ENCODE measurements around the gene OS9. TPM values are rescaled to one million over a fixed set of nuclear protein-coding genes. Genes with fewer than 3 reads are reported as not detected.

The OS9 gene
- total RNA-seq, 2 experiments from 2014 or later = 146 to 152 TPM

GRCh38 chr12:57764662-57765002, 70.7 kb downstream of the OS9 start:
- peak overlapping the region; percentile 50 for H3K27ac Mint-ChIP-seq
- no peaks in the 10 kb centered on the region for H3K9me3 Mint-ChIP-seq
- peaks cover under 1% of the 10 kb centered on the region for H3K36me3 Mint-ChIP-seq (ENCODE audit: low read depth)

GRCh38 chr12:57765003-57765697, 71.2 kb downstream of the OS9 start:
- Mint-ChIP-seq H3K27me3 (peaks cover 12% of the 10 kb centered on the region), H3K4me1 (peaks cover 34% of the 10 kb centered on the region), H3K27ac (peak overlapping the region; percentile 50), H3K9me3 (no peaks in the 10 kb centered on the region), H3K36me3 (ENCODE audit: low read depth) (peaks cover 3% of the 10 kb centered on the region), H3K4me3 (peak overlapping the region; percentile 85)
- CTCF ChIA-PET = interaction anchor here (0.8 to 4.7 kb wide), 7 partner anchors 9 to 306 kb away, joined by 3 to 34 read pairs (median 3); partner anchors contain the start of genes MARCHF9 and TSFM
- DNase-seq = peak; percentile 67
- POLR2A ChIA-PET = interaction anchor here (0.8 to 3.2 kb wide), 5 partner anchors 9 to 137 kb away, joined by 3 to 15 read pairs (median 4); partner anchors contain the start of genes MARCHF9 and TSFM

More at GRCh38 chr12:57764662-57765002, 70.7 kb downstream of the OS9 start:
- Mint-ChIP-seq H3K4me1 (peaks cover 31% of the 10 kb centered on the region), H3K4me3 (peak overlapping the region; percentile 85), H3K27me3 (peaks cover 12% of the 10 kb centered on the region)
- ChIA-PET POLR2A (interaction anchor here (0.8 to 3.2 kb wide), 4 partner anchors 8 to 138 kb away, joined by 3 to 15 read pairs (median 5); partner anchors contain the start of genes MARCHF9 and TSFM), CTCF (interaction anchor here (0.8 to 4.7 kb wide), 4 partner anchors 8 to 306 kb away, joined by 3 to 32 read pairs (median 8); partner anchors contain the start of gene TSFM)
- no peak for DNase-seq

GRCh38 chr12:57765698-57766463, 71.9 kb downstream of the OS9 start:
- Mint-ChIP-seq H3K9me3 (no peaks in the 10 kb centered on the region), H3K4me3 (peak overlapping the region; percentile 85), H3K27me3 (peaks cover 12% of the 10 kb centered on the region), H3K27ac (no peak overlapping the region), H3K36me3 (ENCODE audit: low read depth) (peaks cover 3% of the 10 kb centered on the region), H3K4me1 (peaks cover 37% of the 10 kb centered on the region)
- POLR2A ChIA-PET = interaction anchor here (0.6 to 3.2 kb wide), 4 partner anchors 9 to 82 kb away, joined by 3 to 15 read pairs (median 4); partner anchors contain the start of genes CDK4 and TSFM
- CTCF ChIA-PET = interaction anchor here (0.8 to 4.7 kb wide), 8 partner anchors 9 to 307 kb away, joined by 3 to 34 read pairs (median 3); partner anchors contain the start of genes MARCHF9 and TSFM
- no peak for DNase-seq

GRCh38 chr12:57766464-57767304, 72.8 kb downstream of the OS9 start, which contains the start of gene CYP27B1:
Gene CYP27B1 (minus strand): TSS chr12:57767078. CDS start chr12:57767041, 37 bp downstream.
- H3K27ac Mint-ChIP-seq = no peak within 1 kb of the TSS
- peaks cover 43% of the 10 kb centered on the region for H3K4me1 Mint-ChIP-seq
- POLR2A ChIA-PET = interaction anchor here (0.6 to 3.2 kb wide), 4 partner anchors 10 to 81 kb away, joined by 3 to 15 read pairs (median 4); partner anchors contain the start of genes CDK4 and TSFM
- CTCF ChIA-PET = interaction anchor here (0.8 to 4.7 kb wide), 7 partner anchors 8 to 174 kb away, joined by 3 to 34 read pairs (median 4); partner anchors contain the start of genes MARCHF9 and TSFM
- peaks cover 3% of the 10 kb centered on the region for H3K36me3 Mint-ChIP-seq (ENCODE audit: low read depth)
- no peaks in the 10 kb centered on the region for H3K9me3 Mint-ChIP-seq
- no peak for DNase-seq
- H3K4me3 Mint-ChIP-seq = peak within 1 kb of the TSS; percentile 85
- H3K27me3 Mint-ChIP-seq = peaks cover 12% of the 10 kb centered on the region

GRCh38 chr12:57767305-57767698, 73.4 kb downstream of the OS9 start:
- Mint-ChIP-seq H3K9me3 (no peaks in the 10 kb centered on the region), H3K27ac (no peak overlapping the region), H3K36me3 (ENCODE audit: low read depth) (peaks cover 3% of the 10 kb centered on the region), H3K27me3 (peaks cover 12% of the 10 kb centered on the region), H3K4me1 (peaks cover 47% of the 10 kb centered on the region), H3K4me3 (no peak overlapping the region)
- no peak for DNase-seq
- CTCF ChIA-PET = interaction anchor here (2.0 to 4.7 kb wide), 3 partner anchors 8 to 15 kb away, joined by 10 to 34 read pairs (median 32); partner anchors contain the start of gene TSFM
- POLR2A ChIA-PET = interaction anchor here (1.2 to 3.2 kb wide), 2 partner anchors 16 to 17 kb away, joined by 3 to 15 read pairs; partner anchors contain the start of gene TSFM

- POLR2A ChIA-PET = interaction anchor here (1.2 to 3.2 kb wide), 3 partner anchors 8 to 18 kb away, joined by 3 to 15 read pairs (median 5); partner anchors contain the start of gene TSFM
- Mint-ChIP-seq H3K4me1 (peaks cover 48% of the 10 kb centered on the region), H3K27ac (no peak overlapping the region)
Observed at GRCh38 chr12:57767876-57768275, 73.9 kb downstream of the OS9 start.

GRCh38 chr12:57769594-57769993, 75.7 kb downstream of the OS9 start:
- ChIA-PET CTCF (interaction anchor here (2.3 kb wide), 1 partner anchor 10 kb away, joined by 6 read pairs; no protein-coding TSS in a partner anchor), POLR2A (no interaction called here)
- Mint-ChIP-seq H3K27me3 (peaks cover 12% of the 10 kb centered on the region), H3K27ac (no peak overlapping the region), H3K4me1 (peaks cover 41% of the 10 kb centered on the region), H3K36me3 (ENCODE audit: low read depth) (peaks cover 3% of the 10 kb centered on the region), H3K4me3 (no peak overlapping the region), H3K9me3 (no peaks in the 10 kb centered on the region)
- no peak for DNase-seq

More at GRCh38 chr12:57767876-57768275, 73.9 kb downstream of the OS9 start:
- H3K4me3 Mint-ChIP-seq = no peak overlapping the region
- peaks cover 3% of the 10 kb centered on the region for H3K36me3 Mint-ChIP-seq (ENCODE audit: low read depth)
- H3K27me3 Mint-ChIP-seq = peaks cover 12% of the 10 kb centered on the region
- CTCF ChIA-PET = interaction anchor here (2.0 to 4.7 kb wide), 3 partner anchors 9 to 14 kb away, joined by 10 to 34 read pairs (median 32); partner anchors contain the start of gene TSFM
- no peaks in the 10 kb centered on the region for H3K9me3 Mint-ChIP-seq
- DNase-seq = no peak

GRCh38 chr12:57770734-57771133, 76.8 kb downstream of the OS9 start:
- peaks cover 3% of the 10 kb centered on the region for H3K36me3 Mint-ChIP-seq (ENCODE audit: low read depth)
- ChIA-PET CTCF (interaction anchor here (0.6 to 2.3 kb wide), 3 partner anchors 12 to 1654 kb away, joined by 4 to 6 read pairs (median 4); partner anchors contain the start of gene RPL41), POLR2A (no interaction called here)
- peaks cover 6% of the 10 kb centered on the region for H3K27me3 Mint-ChIP-seq
- no peak overlapping the region for H3K4me3 Mint-ChIP-seq
- H3K4me1 Mint-ChIP-seq = peaks cover 31% of the 10 kb centered on the region
- H3K27ac Mint-ChIP-seq = no peak overlapping the region
- no peak for DNase-seq
- H3K9me3 Mint-ChIP-seq = no peaks in the 10 kb centered on the region

Other genes starting within 250 kb of the OS9 start
- gene INHBE, start 238.8 kb upstream of the OS9 start, total RNA-seq = under 1 TPM in 1 of 2 experiments, not detected in 1; 0.08 TPM
- under 1 TPM; 0.30 to 0.48 TPM for gene GLI1, start 234.3 kb upstream of the OS9 start, total RNA-seq
- gene ARHGAP9, start 214.3 kb upstream of the OS9 start, total RNA-seq = 100 to 1,000 TPM; 171 to 188 TPM
- 100 to 1,000 TPM; 262 to 282 TPM for gene MARS1, start 206.1 kb upstream of the OS9 start, total RNA-seq
- gene DDIT3, start 173.6 kb upstream of the OS9 start, total RNA-seq = 10 to 100 TPM; 19.1 to 22.7 TPM
- 10 to 100 TPM; 71.7 to 73.4 TPM for gene MBD6, start 171.3 kb upstream of the OS9 start, total RNA-seq
- gene DCTN2, start 146.9 kb upstream of the OS9 start, total RNA-seq = 10 to 100 TPM; 80.9 to 85.1 TPM
- gene KIF5A, start 144.1 kb upstream of the OS9 start, total RNA-seq = 1 to 10 TPM in 1 of 2 experiments, under 1 TPM in 1; 0.93 to 1.0 TPM
- gene PIP4K2C, start 102.9 kb upstream of the OS9 start, total RNA-seq = 10 to 100 TPM; 21.6 to 21.9 TPM
- 10 to 100 TPM; 19.3 to 21.8 TPM for gene DTX3, start 89.3 kb upstream of the OS9 start, total RNA-seq
- gene ARHGEF25, start 82.7 kb upstream of the OS9 start, total RNA-seq = under 1 TPM; 0.55 to 0.93 TPM
- gene B4GALNT1, start 60.9 kb upstream of the OS9 start, total RNA-seq = 1 to 10 TPM; 1.4 to 1.8 TPM
- 10 to 100 TPM; 84.5 to 85.1 TPM for gene AGAP2, start 44.6 kb downstream of the OS9 start, total RNA-seq
- gene TSPAN31, start 50.9 kb downstream of the OS9 start, total RNA-seq = 10 to 100 TPM; 21.8 to 23.0 TPM
- 10 to 100 TPM; 87.7 to 88.6 TPM for gene CDK4, start 58.2 kb downstream of the OS9 start, total RNA-seq
- 10 to 100 TPM; 29.2 to 31.4 TPM for gene MARCHF9, start 61.0 kb downstream of the OS9 start, total RNA-seq
- gene CYP27B1, start 72.9 kb downstream of the OS9 start, total RNA-seq = 1 to 10 TPM; 3.3 to 4.3 TPM
- gene METTL1, start 78.0 kb downstream of the OS9 start, total RNA-seq = 10 to 100 TPM; 12.5 to 13.8 TPM
- gene EEF1AKMT3, start 78.5 kb downstream of the OS9 start, total RNA-seq = 1 to 10 TPM; 4.2 to 4.7 TPM
- gene TSFM, start 88.7 kb downstream of the OS9 start, total RNA-seq = 10 to 100 TPM; 28.9 to 31.5 TPM
- gene AVIL, start 124.6 kb downstream of the OS9 start, total RNA-seq = 1 to 10 TPM; 1.5 to 2.4 TPM
- 100 to 1,000 TPM; 137 to 141 TPM for gene CTDSP2, start 152.6 kb downstream of the OS9 start, total RNA-seq
- gene ATP23, start 247.4 kb downstream of the OS9 start, total RNA-seq = 10 to 100 TPM; 17.1 to 18.7 TPM

Data from activated CD4-positive, alpha-beta memory T cell treated with anti-CD3 and anti-CD28 coated beads, Interleukin-2, amount 10 ng/mL, durations not matched to agents 7 days and 5 days (primary cell).